ENCODE measurements around the gene TRIO.

GRCh38 chr5:14188778-14189177 is 45.6 kb downstream of the TRIO start:
- TF ChIP-seq ARNTL (CRISPR knock-in tag; IDR thresholded peaks at IDR 0.05; ENCODE audit: borderline replicate concordance, low read depth) (no peak), CSRNP3 (CRISPR knock-in tag; IDR thresholded peaks at IDR 0.05) (no peak)
